ENCODE measurements around the gene SHROOM3. TPM values are rescaled to one million over a fixed set of nuclear protein-coding genes. Genes with fewer than 3 reads are reported as not detected.

Gene SHROOM3
- total RNA-seq, 4 donors from 2014 or later, result 20.3 to 50.9 (median 34.9) TPM

GRCh38 chr4:76821641-76822040, 386.6 kb downstream of the SHROOM3 start:
- 56 to 76% methylated on average over 1 of the region's 1 CpG for WGBS, 2 donors
- TF ChIP-seq, protein P1, sequence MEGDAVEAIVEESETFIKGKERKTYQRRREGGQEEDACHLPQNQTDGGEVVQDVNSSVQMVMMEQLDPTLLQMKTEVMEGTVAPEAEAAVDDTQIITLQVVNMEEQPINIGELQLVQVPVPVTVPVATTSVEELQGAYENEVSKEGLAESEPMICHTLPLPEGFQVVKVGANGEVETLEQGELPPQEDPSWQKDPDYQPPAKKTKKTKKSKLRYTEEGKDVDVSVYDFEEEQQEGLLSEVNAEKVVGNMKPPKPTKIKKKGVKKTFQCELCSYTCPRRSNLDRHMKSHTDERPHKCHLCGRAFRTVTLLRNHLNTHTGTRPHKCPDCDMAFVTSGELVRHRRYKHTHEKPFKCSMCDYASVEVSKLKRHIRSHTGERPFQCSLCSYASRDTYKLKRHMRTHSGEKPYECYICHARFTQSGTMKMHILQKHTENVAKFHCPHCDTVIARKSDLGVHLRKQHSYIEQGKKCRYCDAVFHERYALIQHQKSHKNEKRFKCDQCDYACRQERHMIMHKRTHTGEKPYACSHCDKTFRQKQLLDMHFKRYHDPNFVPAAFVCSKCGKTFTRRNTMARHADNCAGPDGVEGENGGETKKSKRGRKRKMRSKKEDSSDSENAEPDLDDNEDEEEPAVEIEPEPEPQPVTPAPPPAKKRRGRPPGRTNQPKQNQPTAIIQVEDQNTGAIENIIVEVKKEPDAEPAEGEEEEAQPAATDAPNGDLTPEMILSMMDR (IDR thresholded peaks at IDR 0.05), result no peak
- no peak for TF ChIP-seq POLR2A (IDR thresholded peaks at IDR 0.05)
- no peaks in the 10 kb centered on the region for H3K4me1 ChIP-seq
- H3K36me3 ChIP-seq, result no peaks in the 10 kb centered on the region
- H3K4me3 ChIP-seq, result no peak overlapping the region
- DNase-seq, result no peak
- H3K27me3 ChIP-seq, result no peaks in the 10 kb centered on the region
- intact Hi-C loops (cut with DNase I), result no loop called here
- H3K27ac ChIP-seq, result no peak overlapping the region
- no peaks in the 10 kb centered on the region for H3K9me3 ChIP-seq

GRCh38 chr4:76822303-76822702, 387.3 kb downstream of the SHROOM3 start:
- no peak for DNase-seq
- H3K27me3 ChIP-seq, result no peaks in the 10 kb centered on the region
- WGBS, 2 donors, result 82 to 88% methylated on average over 7 to 8 of the region's 8 CpGs
- no peak overlapping the region for H3K27ac ChIP-seq
- TF ChIP-seq POLR2A (IDR thresholded peaks at IDR 0.05), result no peak
- H3K9me3 ChIP-seq, result no peaks in the 10 kb centered on the region
- intact Hi-C loops (cut with DNase I), result no loop called here
- no peaks in the 10 kb centered on the region for H3K36me3 ChIP-seq
- H3K4me3 ChIP-seq, result no peak overlapping the region
- no peaks in the 10 kb centered on the region for H3K4me1 ChIP-seq

- no peaks in the 10 kb centered on the region for H3K4me1 ChIP-seq
- intact Hi-C loops (cut with DNase I), result no loop called here
These were observed 388.5 kb downstream of the SHROOM3 start for GRCh38 chr4:76823495-76823894.

GRCh38 chr4:76830612-76830963, 395.6 kb downstream of the SHROOM3 start:
- Histone ChIP-seq H3K27ac (peak overlapping the region in 1 of 4 donors; percentile 75), H3K9me3 (no peaks in the 10 kb centered on the region), H3K27me3 (no peaks in the 10 kb centered on the region), H3K36me3 (no peaks in the 10 kb centered on the region), H3K4me3 (no peak overlapping the region), H3K4me1 (peaks cover 4 to 23% (median 18%) of the 10 kb centered on the region in 3 donors)
- 41 to 57% methylated on average over 4 of the region's 4 CpGs for WGBS, 2 donors
- intact Hi-C loops (cut with DNase I), result no loop called here
- DNase-seq, result no peak
- TF ChIP-seq POLR2A (IDR thresholded peaks at IDR 0.05), result no peak
- TF ChIP-seq, protein P1 (IDR thresholded peaks at IDR 0.05), result no peak

More at GRCh38 chr4:76823495-76823894, 388.5 kb downstream of the SHROOM3 start:
- 89 to 90% methylated on average over 1 of the region's 1 CpG for WGBS, 2 donors
- Histone ChIP-seq H3K4me3 (no peak overlapping the region), H3K9me3 (no peaks in the 10 kb centered on the region), H3K27ac (no peak overlapping the region), H3K36me3 (no peaks in the 10 kb centered on the region), H3K27me3 (no peaks in the 10 kb centered on the region)
- no peak for TF ChIP-seq POLR2A (IDR thresholded peaks at IDR 0.05)
- TF ChIP-seq, protein P1 (IDR thresholded peaks at IDR 0.05), result no peak
- no peak for DNase-seq

DNA sequence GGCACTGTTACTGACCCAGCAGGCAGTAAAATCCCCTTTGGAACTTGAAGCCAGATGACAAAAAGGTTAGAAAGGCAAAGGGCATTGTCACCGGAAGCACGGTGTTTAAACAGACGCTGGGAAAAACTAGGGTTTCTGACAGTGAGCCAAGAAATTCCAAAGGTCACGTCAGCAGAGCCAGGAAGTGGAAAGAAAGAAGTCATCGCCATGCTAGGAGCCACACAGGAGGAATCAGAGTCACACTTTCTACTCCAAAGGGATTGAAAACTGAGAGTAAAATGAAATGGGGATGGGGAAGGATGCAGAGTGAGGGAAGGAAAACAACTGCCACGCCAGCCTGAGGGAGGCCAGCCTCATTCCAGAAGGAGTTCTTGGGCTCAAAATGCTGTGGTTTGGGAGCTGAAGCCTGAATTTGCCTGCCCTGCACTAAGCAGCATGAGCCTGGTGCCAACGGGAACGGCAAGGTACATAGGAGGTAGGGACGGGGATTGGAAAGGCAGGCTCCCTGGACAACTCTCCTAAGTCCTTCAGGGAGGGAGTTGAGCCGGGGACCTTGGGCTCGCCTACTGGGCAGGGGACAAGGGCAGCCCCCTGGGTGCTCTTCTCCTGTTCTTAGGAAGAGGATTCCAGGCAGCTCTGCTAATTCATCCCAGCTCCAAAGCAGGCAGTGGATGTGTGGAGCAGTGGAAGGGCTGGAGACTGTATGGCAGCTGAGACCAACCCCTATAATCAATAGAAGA, 396.1 kb downstream of the SHROOM3 start:
- Histone ChIP-seq H3K36me3 (no peaks in the 10 kb centered on the region), H3K27me3 (no peaks in the 10 kb centered on the region), H3K9me3 (no peaks in the 10 kb centered on the region), H3K4me3 (no peak overlapping the region), H3K27ac (peak overlapping the region; percentile 30 to 77 (median 70)), H3K4me1 (peaks cover 4 to 23% (median 18%) of the 10 kb centered on the region in 3 donors)
- DNase-seq, result no peak
- 24 to 43% methylated on average over 8 to 11 of the region's 11 CpGs for WGBS, 2 donors
- intact Hi-C loops (cut with DNase I), result no loop called here
- TF ChIP-seq POLR2A (IDR thresholded peaks at IDR 0.05), result no peak
- TF ChIP-seq, protein P1 (IDR thresholded peaks at IDR 0.05), result no peak
